T-cell (primary cell): ENCODE results near the gene DNAJB8. TPM values are rescaled to one million over a fixed set of nuclear protein-coding genes. Genes with fewer than 3 reads are reported as not detected.

Source experiments
- ATAC-seq, 4 experiments: fragments of 200-7000 bp in 3 of 4; fragments of 150-1000 bp in 1 of 4; cut with Tn5 transposase; replicated peaks in 1 of 4; 1 replicate in 3 of 4; 2 replicates in 1 of 4; pipeline ENCODE4 v1.10.0; 2021; ENCODE audit warnings: moderate library complexity in 3 of 4, mild to moderate bottlenecking in 2 of 4, moderate number of reproducible peaks in 1 of 4
- CTCF ChIA-PET, 2 donors: fragments of 300-600 bp; sonication (Branson Sonifier 250); formaldehyde crosslinking; loops; one replicate each; lab custom pipeline; 2022; ENCODE audit warnings: antibody characterized with exemption in 2 of 2; lab: Charles Lee
- POLR2A ChIA-PET, 2 donors: fragments of 300-600 bp; sonication (Branson Sonifier 250); formaldehyde crosslinking; loops; one replicate each; lab custom pipeline; 2022; ENCODE audit warnings: antibody characterized with exemption in 2 of 2; lab: Charles Lee
- DNase-seq, 35 experiments: peaks; one replicate each; pipeline versions ENCODE4 v3.0.0 to v3.0.0-alpha.2; 2013 to 2023
- H3K27ac ChIP-seq: one replicate; pipeline ENCODE4 v1.5.1; 2013; ENCODE audit warnings: low read length
- H3K27me3 ChIP-seq, 2 experiments: replicated peaks in 1 of 2; 1 replicate in 1 of 2; 2 replicates in 1 of 2; pipeline versions ENCODE4 v1.6.1 to v1.7.0; 2013; ENCODE audit warnings: low read length in 1 of 2, mixed read lengths in 1 of 2; ENCODE audit not compliant: control insufficient read depth in 2 of 2, insufficient read depth in 2 of 2; ENCODE audit errors: extremely low read depth in 1 of 2
- H3K36me3 ChIP-seq, 2 donors: 1 replicate in 1 of 2; 2 replicates in 1 of 2; pipeline versions ENCODE4 v1.6.1 to v1.7.0; 2013; ENCODE audit warnings: low read length in 1 of 2; ENCODE audit not compliant: control insufficient read depth in 2 of 2, insufficient read depth in 1 of 2; ENCODE audit errors: extremely low read depth in 1 of 2
- H3K4me1 ChIP-seq, 2 experiments: 1 replicate in 1 of 2; 2 replicates in 1 of 2; pipeline versions ENCODE4 v1.6.1 to v1.7.0; 2013; ENCODE audit warnings: low read length in 2 of 2, mixed read lengths in 1 of 2; ENCODE audit not compliant: insufficient read depth in 2 of 2, control insufficient read depth in 1 of 2; ENCODE audit errors: extremely low read depth in 1 of 2
- H3K4me3 ChIP-seq, 2 donors: 1 replicate in 1 of 2; 2 replicates in 1 of 2; pipeline versions ENCODE4 v1.5.1 to v1.7.0; 2013; ENCODE audit warnings: mild to moderate bottlenecking in 2 of 2, low read length in 1 of 2, moderate library complexity in 1 of 2; ENCODE audit not compliant: control insufficient read depth in 1 of 2; ENCODE audit errors: extremely low read depth in 1 of 2
- H3K9me3 ChIP-seq: 2 replicates; pipeline ENCODE4 v1.7.0; 2013
- H3K27ac Mint-ChIP-seq, 2 donors: one replicate each; pipeline ENCODE4 v1.8.0; 2020 to 2021; ENCODE audit warnings: mild to moderate bottlenecking in 2 of 2, mixed read lengths in 2 of 2
- H3K27me3 Mint-ChIP-seq, 2 donors: one replicate each; pipeline ENCODE4 v1.8.0; 2021 to 2022; ENCODE audit warnings: mixed read lengths in 2 of 2
- H3K36me3 Mint-ChIP-seq: one replicate; pipeline ENCODE4 v1.8.0; 2021; ENCODE audit warnings: mixed read lengths
- H3K4me1 Mint-ChIP-seq, 3 donors: one replicate each; pipeline ENCODE4 v1.8.0; 2020 to 2022; ENCODE audit warnings: mixed read lengths in 3 of 3, mild to moderate bottlenecking in 1 of 3
- H3K4me3 Mint-ChIP-seq, 3 donors: one replicate each; pipeline ENCODE4 v1.8.0; 2020 to 2022; ENCODE audit warnings: mild to moderate bottlenecking in 3 of 3, mixed read lengths in 3 of 3, moderate library complexity in 3 of 3
- H3K9me3 Mint-ChIP-seq, 3 donors: one replicate each; pipeline ENCODE4 v1.8.0; 2020 to 2022; ENCODE audit warnings: mixed read lengths in 3 of 3
- WGBS: methylation state at CpG from one replicate; pipeline ENCODE4 v1.1.5; 2013; ENCODE audit warnings: missing lambda C conversion rate; ENCODE audit not compliant: insufficient coverage; 5-methylcytosine and 5-hydroxymethylcytosine counted together
- total RNA-seq, 35 experiments: library from RNA in 6 of 35; stranded (reverse) in 6 of 35; fragments of 120-200 nt in 1 of 35; gene quantifications; one replicate each; pipeline versions ENCODE4 v1.2.1 to v1.2.4 and lab custom pipeline; 2013 to 2026

Gene DNAJB8
- total RNA-seq, 5 donors from 2014 or later (not counting 1 experiment from before 2014, with no cell fraction given): not detected

GRCh38 chr3:128434524-128434923 lies 32.2 kb downstream of the DNAJB8 start:
- H3K4me1 Mint-ChIP-seq: peaks cover 10 to 11% (median 10%) of the 10 kb centered on the region in 3 donors
- H3K36me3 ChIP-seq: no peaks in the 10 kb centered on the region
- H3K4me3 Mint-ChIP-seq: no peak overlapping the region
- peaks cover 52 to 58% of the 10 kb centered on the region in 2 donors for H3K27me3 Mint-ChIP-seq
- ATAC-seq (no peak), DNase-seq (no peak)
- H3K36me3 Mint-ChIP-seq: no peaks in the 10 kb centered on the region
- H3K9me3 ChIP-seq: no peaks in the 10 kb centered on the region
- 57% methylated on average over 1 of the region's 2 CpGs for WGBS
- no peak overlapping the region for H3K27ac ChIP-seq
- H3K4me3 ChIP-seq: no peak overlapping the region
- peaks cover 0 to 72% of the 10 kb centered on the region in 2 experiments for H3K27me3 ChIP-seq
- ChIA-PET POLR2A (no interaction called here), CTCF (no interaction called here)
- peaks cover 0 to 7% of the 10 kb centered on the region in 2 experiments for H3K4me1 ChIP-seq
- no peaks in the 10 kb centered on the region for H3K9me3 Mint-ChIP-seq
- H3K27ac Mint-ChIP-seq: no peak overlapping the region

- Mint-ChIP-seq H3K27me3 (peaks cover 45 to 53% of the 10 kb centered on the region in 2 donors), H3K27ac (no peak overlapping the region), H3K4me3 (no peak overlapping the region), H3K36me3 (no peaks in the 10 kb centered on the region), H3K9me3 (no peaks in the 10 kb centered on the region), H3K4me1 (peaks cover 10 to 11% (median 10%) of the 10 kb centered on the region in 3 donors)
- Histone ChIP-seq H3K27me3 (peaks cover 0 to 70% of the 10 kb centered on the region in 2 experiments), H3K36me3 (no peaks in the 10 kb centered on the region), H3K4me3 (no peak overlapping the region), H3K4me1 (peaks cover 0 to 7% of the 10 kb centered on the region in 2 experiments), H3K27ac (no peak overlapping the region), H3K9me3 (no peaks in the 10 kb centered on the region)
- POLR2A ChIA-PET: no interaction called here
- DNase-seq: no peak
- CTCF ChIA-PET: no interaction called here
- WGBS: 100% methylated on average over 1 of the region's 2 CpGs
- ATAC-seq: no peak
These were observed 32.9 kb downstream of the DNAJB8 start for GRCh38 chr3:128433837-128434165.

- H3K4me1 ChIP-seq: peaks cover 0 to 7% of the 10 kb centered on the region in 2 experiments
- H3K4me1 Mint-ChIP-seq: peaks cover 10 to 11% (median 10%) of the 10 kb centered on the region in 3 donors
- H3K36me3 Mint-ChIP-seq: no peaks in the 10 kb centered on the region
- H3K4me3 Mint-ChIP-seq: peak overlapping the region in 1 of 3 donors; percentile 13
- H3K27ac ChIP-seq: no peak overlapping the region
- CTCF ChIA-PET: interaction anchor here in 1 of 2 donors (0.6 kb wide), 1 partner anchor 357 kb away, joined by 5 read pairs; no protein-coding TSS in a partner anchor
- H3K9me3 ChIP-seq: no peaks in the 10 kb centered on the region
- no peaks in the 10 kb centered on the region for H3K36me3 ChIP-seq
- peak overlapping the region in 1 of 2 donors; percentile 20 for H3K4me3 ChIP-seq
- no peak overlapping the region for H3K27ac Mint-ChIP-seq
- no peaks in the 10 kb centered on the region for H3K9me3 Mint-ChIP-seq
- H3K27me3 ChIP-seq: peaks cover 0 to 72% of the 10 kb centered on the region in 2 experiments
- ATAC-seq (no peak), DNase-seq (no peak)
- POLR2A ChIA-PET: no interaction called here
- WGBS: 13% methylated on average over 46 of the region's 53 CpGs
- H3K27me3 Mint-ChIP-seq: peaks cover 49 to 56% of the 10 kb centered on the region in 2 donors
These were observed 33.5 kb downstream of the DNAJB8 start for GRCh38 chr3:128432971-128433836.

- Mint-ChIP-seq H3K4me1 (peaks cover 10 to 11% (median 10%) of the 10 kb centered on the region in 3 donors), H3K9me3 (no peaks in the 10 kb centered on the region), H3K27ac (no peak overlapping the region), H3K36me3 (no peaks in the 10 kb centered on the region), H3K27me3 (peaks cover 51 to 62% of the 10 kb centered on the region in 2 donors), H3K4me3 (peak overlapping the region in 1 of 3 donors; percentile 70)
- no peaks in the 10 kb centered on the region for H3K9me3 ChIP-seq
- peaks cover 0 to 7% of the 10 kb centered on the region in 2 experiments for H3K4me1 ChIP-seq
- no peak overlapping the region for H3K4me3 ChIP-seq
- peaks cover 0 to 79% of the 10 kb centered on the region in 2 experiments for H3K27me3 ChIP-seq
- H3K36me3 ChIP-seq: no peaks in the 10 kb centered on the region
- WGBS: 24% methylated on average over 31 of the region's 43 CpGs
- POLR2A ChIA-PET: no interaction called here
- no peak overlapping the region for H3K27ac ChIP-seq
- ATAC-seq (no peak), DNase-seq (no peak)
- CTCF ChIA-PET: interaction anchor here in 1 of 2 donors (0.6 kb wide), 1 partner anchor 357 kb away, joined by 5 read pairs; no protein-coding TSS in a partner anchor
These were observed 34.3 kb downstream of the DNAJB8 start for GRCh38 chr3:128432301-128432970.

- Histone ChIP-seq H3K4me3 (no peak overlapping the region), H3K27me3 (peaks cover 0 to 85% of the 10 kb centered on the region in 2 experiments), H3K27ac (no peak overlapping the region), H3K9me3 (no peaks in the 10 kb centered on the region), H3K36me3 (no peaks in the 10 kb centered on the region), H3K4me1 (peaks cover 0 to 7% of the 10 kb centered on the region in 2 experiments)
- peaks cover 10 to 11% (median 10%) of the 10 kb centered on the region in 3 donors for H3K4me1 Mint-ChIP-seq
- ChIA-PET CTCF (no interaction called here), POLR2A (no interaction called here)
- ATAC-seq (no peak), DNase-seq (no peak)
- peak overlapping the region in 1 of 2 donors; percentile 47 for H3K27ac Mint-ChIP-seq
- H3K9me3 Mint-ChIP-seq: no peaks in the 10 kb centered on the region
- peak overlapping the region in 1 of 3 donors; percentile 70 for H3K4me3 Mint-ChIP-seq
- peaks cover 51 to 66% of the 10 kb centered on the region in 2 donors for H3K27me3 Mint-ChIP-seq
- WGBS: 81% methylated on average over 13 of the region's 13 CpGs
- H3K36me3 Mint-ChIP-seq: no peaks in the 10 kb centered on the region
These were observed 34.8 kb downstream of the DNAJB8 start for GRCh38 chr3:128431803-128432300.

- H3K4me3 Mint-ChIP-seq: no peak overlapping the region
- Histone ChIP-seq H3K36me3 (no peaks in the 10 kb centered on the region), H3K4me3 (no peak overlapping the region), H3K27ac (no peak overlapping the region), H3K4me1 (peaks cover 0 to 15% of the 10 kb centered on the region in 2 experiments), H3K9me3 (no peaks in the 10 kb centered on the region), H3K27me3 (peaks cover 0 to 90% of the 10 kb centered on the region in 2 experiments)
- H3K27me3 Mint-ChIP-seq: peaks cover 43 to 57% of the 10 kb centered on the region in 2 donors
- H3K4me1 Mint-ChIP-seq: peaks cover 10 to 11% (median 10%) of the 10 kb centered on the region in 3 donors
- ChIA-PET POLR2A (no interaction called here), CTCF (no interaction called here)
- DNase-seq: no peak
- ATAC-seq: no peak
- no peak overlapping the region for H3K27ac Mint-ChIP-seq
- H3K9me3 Mint-ChIP-seq: no peaks in the 10 kb centered on the region
- no peaks in the 10 kb centered on the region for H3K36me3 Mint-ChIP-seq
- 90% methylated on average over 8 of the region's 8 CpGs for WGBS
These were observed 36.0 kb downstream of the DNAJB8 start for GRCh38 chr3:128430731-128431130.
